GM18951 (cell line): ENCODE measurements around the gene XPO1.
"Not testable (repeated sequence)": the region's sequence is repeated elsewhere in the genome, so short reads cannot be mapped to it uniquely, and the experiment has no call there.

Source experiments
- POLR2A ChIP-seq: IDR thresholded peaks from 4 replicates; pipeline ENCODE4 v1.6.1; 2011; ENCODE audit warnings: mild to moderate bottlenecking; ENCODE audit not compliant: insufficient read length, insufficient read depth; ENCODE audit errors: extremely low read depth
- in situ Hi-C: fragments of 300-500 bp; cut with MboI; formaldehyde crosslinking; loops from one replicate; pipeline ENCODE4 v1.12.0; 2022; ENCODE audit warnings: low sequenced_read_pairs, mixed read lengths, inconsistent platforms; ENCODE audit not compliant: unreplicated experiment

Gene XPO1

GRCh38 chr2:61448229-61448628 is 89.9 kb downstream of the XPO1 start:
- TF ChIP-seq POLR2A = no peak
- in situ Hi-C loops = no loop called here

GRCh38 chr2:61446971-61447370 is 91.2 kb downstream of the XPO1 start:
- in situ Hi-C loops = not testable (repeated sequence)

- in situ Hi-C loops = no loop called here
- TF ChIP-seq POLR2A = no peak
These were observed 94.7 kb downstream of the XPO1 start for GRCh38 chr2:61443342-61444041.

GRCh38 chr2:61439241-61440002 is 98.7 kb downstream of the XPO1 start:
- in situ Hi-C loops = no loop called here
- TF ChIP-seq POLR2A = no peak

GRCh38 chr2:61438670-61439069 is 99.5 kb downstream of the XPO1 start:
- in situ Hi-C loops = no loop called here
- no peak for TF ChIP-seq POLR2A

- in situ Hi-C loops = no loop called here
- no peak for TF ChIP-seq POLR2A
These were observed 101.0 kb downstream of the XPO1 start for GRCh38 chr2:61437170-61437569.

GRCh38 chr2:61436092-61436491 is 102.1 kb downstream of the XPO1 start:
- in situ Hi-C loops = no loop called here
- TF ChIP-seq POLR2A = no peak

GRCh38 chr2:61435291-61435690 is 102.9 kb downstream of the XPO1 start:
- no peak for TF ChIP-seq POLR2A
- in situ Hi-C loops = no loop called here

- in situ Hi-C loops = no loop called here
- no peak for TF ChIP-seq POLR2A
These were observed 103.8 kb downstream of the XPO1 start for GRCh38 chr2:61434314-61434713.

- no peak for TF ChIP-seq POLR2A
- in situ Hi-C loops = no loop called here
These were observed 104.5 kb downstream of the XPO1 start for GRCh38 chr2:61433606-61434005.

- TF ChIP-seq POLR2A = no peak
- in situ Hi-C loops = no loop called here
These were observed 105.2 kb downstream of the XPO1 start for GRCh38 chr2:61432990-61433389.

- TF ChIP-seq POLR2A = no peak
- in situ Hi-C loops = no loop called here
These were observed 106.8 kb downstream of the XPO1 start for GRCh38 chr2:61431345-61431744.
